GM23248 (cell line): ENCODE data around the gene NEBL.

Experiments used
- EZH2 ChIP-seq: fragments of 200-600 bp; sonication (generic); IDR thresholded peaks from 2 replicates; pipeline ENCODE4 v1.6.1; 2018; ENCODE audit warnings: antibody characterized with exemption, mild to moderate bottlenecking; ENCODE audit not compliant: insufficient read depth, poor library complexity, severe bottlenecking
- EZH2phosphoT487 ChIP-seq: fragments of 200-600 bp; sonication (generic); IDR thresholded peaks from 2 replicates; pipeline ENCODE4 v1.6.1; 2018; ENCODE audit warnings: antibody characterized with exemption, moderate library complexity, mild to moderate bottlenecking, low read depth; ENCODE audit not compliant: insufficient read depth

DNA sequence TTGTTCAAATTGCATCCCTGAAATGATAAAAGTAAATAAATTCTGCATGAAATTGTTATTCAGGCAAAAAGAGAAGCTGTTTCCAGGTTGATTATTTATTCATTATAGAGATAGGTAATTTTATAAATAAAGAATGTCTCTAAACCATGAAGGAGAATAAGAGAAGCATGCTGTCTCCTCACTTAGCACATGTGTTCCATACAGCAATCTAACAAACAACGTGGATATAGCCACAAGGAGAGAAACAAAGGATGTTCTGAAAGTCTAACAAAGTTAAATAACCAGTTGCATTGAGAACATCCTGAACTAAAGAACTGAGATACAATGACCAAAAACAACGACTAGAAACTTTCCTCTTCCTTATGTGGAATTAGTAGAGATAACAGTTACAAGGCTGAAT, 50.8 kb downstream of the NEBL start:
- TF ChIP-seq EZH2: no peak
- TF ChIP-seq EZH2phosphoT487: no peak
